BJ (cell line): ENCODE results near the gene DRAXIN. TPM values are rescaled to one million over a fixed set of nuclear protein-coding genes. Genes with fewer than 3 reads are reported as not detected.

ENCODE experiments used
- CTCF ChIA-PET: fragments of 350-600 bp; formaldehyde crosslinking; extraction: SDS; loops from one replicate; lab custom pipeline; 2021; ENCODE audit warnings: antibody characterized with exemption, inconsistent platforms; lab: Yijun Ruan, JAX
- POLR2A ChIA-PET: fragments of 300-600 bp; sonication (Branson Sonifier 250); formaldehyde crosslinking; extraction: SDS; loops from one replicate; lab custom pipeline; 2021; ENCODE audit warnings: antibody characterized with exemption; lab: Charles Lee
- DNase-seq: peaks from one replicate; pipeline ENCODE4 v3.0.0-alpha.2; 2011; ENCODE audit warnings: low read depth
- H3K27me3 ChIP-seq: 2 replicates; pipeline ENCODE4 v1.6.0; 2011; ENCODE audit warnings: low read length; ENCODE audit not compliant: control insufficient read depth, insufficient read depth
- H3K36me3 ChIP-seq: 2 replicates; pipeline ENCODE4 v1.5.1; 2011; ENCODE audit warnings: low read length; ENCODE audit not compliant: control insufficient read depth, insufficient read depth
- H3K4me3 ChIP-seq: 2 replicates; pipeline ENCODE4 v1.5.1; 2011; ENCODE audit warnings: low read depth, mild to moderate bottlenecking, control low read depth, low read length
- polyA plus RNA-seq: library from polyadenylated mRNA; depleted of rRNA; stranded (reverse); fragments of >200 nt; gene quantifications from 2 replicates; pipeline ENCODE4 v1.2.3, GENCODE V29; 2011
- TF ChIP-seq, protein P1 (sequence below): IDR thresholded peaks from 2 replicates; pipeline ENCODE4 v1.5.1; 2011; ENCODE audit warnings: low read depth, mild to moderate bottlenecking, control low read depth, inconsistent platforms, low read length, moderate library complexity; ENCODE audit not compliant: insufficient read depth

DRAXIN gene
- polyA plus RNA-seq, 1 experiment = 0.01 TPM

DNA sequence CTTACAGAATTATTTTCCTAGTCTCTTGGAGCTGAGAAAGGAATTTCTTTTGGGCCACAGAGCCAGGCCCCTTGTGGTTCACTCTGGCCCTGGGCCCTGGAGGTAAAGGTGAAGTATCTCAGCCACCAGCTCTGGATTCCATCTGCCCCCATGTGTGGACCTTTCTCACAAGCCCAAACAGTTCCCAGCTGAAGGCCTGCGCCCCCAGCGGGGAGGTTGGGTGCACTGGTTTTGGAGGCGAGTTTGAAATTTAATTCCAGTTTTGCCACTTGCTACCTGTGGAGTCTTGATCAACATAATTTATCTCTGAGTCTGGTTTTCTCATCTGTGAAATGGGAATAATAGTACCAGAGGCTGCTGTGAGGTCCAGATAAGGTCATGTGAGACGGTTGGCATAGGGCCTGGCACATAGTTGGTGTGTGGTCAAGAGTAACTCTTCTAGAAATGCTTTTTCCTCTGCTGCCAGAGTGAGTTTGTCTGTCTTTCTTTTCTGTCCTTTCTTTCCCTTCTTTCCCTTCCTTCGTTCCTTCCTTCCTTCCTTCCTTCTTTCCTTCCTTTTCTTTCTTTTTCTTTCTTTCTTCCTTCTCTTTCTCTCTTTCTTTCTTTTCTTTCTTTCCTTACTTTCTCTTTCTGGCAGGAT, 50.5 kb downstream of the DRAXIN start:
- ChIA-PET CTCF (no interaction called here), POLR2A (no interaction called here)
- no peak overlapping the region for H3K4me3 ChIP-seq
- DNase-seq = no peak
- H3K27me3 ChIP-seq = no peaks in the 10 kb centered on the region
- TF ChIP-seq, protein P1, sequence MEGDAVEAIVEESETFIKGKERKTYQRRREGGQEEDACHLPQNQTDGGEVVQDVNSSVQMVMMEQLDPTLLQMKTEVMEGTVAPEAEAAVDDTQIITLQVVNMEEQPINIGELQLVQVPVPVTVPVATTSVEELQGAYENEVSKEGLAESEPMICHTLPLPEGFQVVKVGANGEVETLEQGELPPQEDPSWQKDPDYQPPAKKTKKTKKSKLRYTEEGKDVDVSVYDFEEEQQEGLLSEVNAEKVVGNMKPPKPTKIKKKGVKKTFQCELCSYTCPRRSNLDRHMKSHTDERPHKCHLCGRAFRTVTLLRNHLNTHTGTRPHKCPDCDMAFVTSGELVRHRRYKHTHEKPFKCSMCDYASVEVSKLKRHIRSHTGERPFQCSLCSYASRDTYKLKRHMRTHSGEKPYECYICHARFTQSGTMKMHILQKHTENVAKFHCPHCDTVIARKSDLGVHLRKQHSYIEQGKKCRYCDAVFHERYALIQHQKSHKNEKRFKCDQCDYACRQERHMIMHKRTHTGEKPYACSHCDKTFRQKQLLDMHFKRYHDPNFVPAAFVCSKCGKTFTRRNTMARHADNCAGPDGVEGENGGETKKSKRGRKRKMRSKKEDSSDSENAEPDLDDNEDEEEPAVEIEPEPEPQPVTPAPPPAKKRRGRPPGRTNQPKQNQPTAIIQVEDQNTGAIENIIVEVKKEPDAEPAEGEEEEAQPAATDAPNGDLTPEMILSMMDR = no peak
- peaks cover under 1% of the 10 kb centered on the region; the same call in 1 of the 2 replicates for H3K36me3 ChIP-seq

DNA sequence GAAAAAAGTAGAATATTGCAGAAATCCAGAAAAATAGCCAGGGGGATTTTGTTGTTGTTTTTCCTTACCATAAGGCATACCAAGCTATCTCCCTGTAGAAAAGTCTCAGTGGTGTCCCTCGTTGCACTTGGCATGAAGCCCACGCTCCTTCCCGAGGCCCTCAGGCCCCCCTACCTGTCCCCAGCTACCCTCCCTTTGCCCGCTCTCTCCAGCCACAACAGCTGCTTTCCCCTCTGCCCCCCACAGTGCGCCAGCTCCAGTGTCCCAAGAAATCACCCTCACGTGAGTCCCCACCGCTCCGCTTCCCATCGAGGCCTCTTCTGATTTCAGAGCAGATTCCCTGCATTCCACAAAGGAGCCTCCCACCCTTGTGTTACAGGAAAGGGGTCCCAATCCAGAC, 52.8 kb downstream of the DRAXIN start:
- TF ChIP-seq, protein P1 = no peak
- Histone ChIP-seq H3K27me3 (no peaks in the 10 kb centered on the region), H3K36me3 (peaks cover 13% of the 10 kb centered on the region), H3K4me3 (no peak overlapping the region)
- ChIA-PET POLR2A (no interaction called here), CTCF (no interaction called here)
- no peak for DNase-seq

GRCh38 chr1:11746092-11746491, 54.6 kb downstream of the DRAXIN start:
- ChIA-PET CTCF (no interaction called here), POLR2A (no interaction called here)
- Histone ChIP-seq H3K36me3 (peaks cover 20% of the 10 kb centered on the region), H3K27me3 (no peaks in the 10 kb centered on the region), H3K4me3 (no peak overlapping the region)
- no peak for DNase-seq
- TF ChIP-seq, protein P1 = no peak

- Histone ChIP-seq H3K4me3 (no peak overlapping the region), H3K27me3 (no peaks in the 10 kb centered on the region), H3K36me3 (peaks cover 22% of the 10 kb centered on the region)
- TF ChIP-seq, protein P1 = no peak
- ChIA-PET CTCF (no interaction called here), POLR2A (no interaction called here)
- no peak for DNase-seq
Measured at GRCh38 chr1:11746795-11747487, 55.4 kb downstream of the DRAXIN start.

DNA sequence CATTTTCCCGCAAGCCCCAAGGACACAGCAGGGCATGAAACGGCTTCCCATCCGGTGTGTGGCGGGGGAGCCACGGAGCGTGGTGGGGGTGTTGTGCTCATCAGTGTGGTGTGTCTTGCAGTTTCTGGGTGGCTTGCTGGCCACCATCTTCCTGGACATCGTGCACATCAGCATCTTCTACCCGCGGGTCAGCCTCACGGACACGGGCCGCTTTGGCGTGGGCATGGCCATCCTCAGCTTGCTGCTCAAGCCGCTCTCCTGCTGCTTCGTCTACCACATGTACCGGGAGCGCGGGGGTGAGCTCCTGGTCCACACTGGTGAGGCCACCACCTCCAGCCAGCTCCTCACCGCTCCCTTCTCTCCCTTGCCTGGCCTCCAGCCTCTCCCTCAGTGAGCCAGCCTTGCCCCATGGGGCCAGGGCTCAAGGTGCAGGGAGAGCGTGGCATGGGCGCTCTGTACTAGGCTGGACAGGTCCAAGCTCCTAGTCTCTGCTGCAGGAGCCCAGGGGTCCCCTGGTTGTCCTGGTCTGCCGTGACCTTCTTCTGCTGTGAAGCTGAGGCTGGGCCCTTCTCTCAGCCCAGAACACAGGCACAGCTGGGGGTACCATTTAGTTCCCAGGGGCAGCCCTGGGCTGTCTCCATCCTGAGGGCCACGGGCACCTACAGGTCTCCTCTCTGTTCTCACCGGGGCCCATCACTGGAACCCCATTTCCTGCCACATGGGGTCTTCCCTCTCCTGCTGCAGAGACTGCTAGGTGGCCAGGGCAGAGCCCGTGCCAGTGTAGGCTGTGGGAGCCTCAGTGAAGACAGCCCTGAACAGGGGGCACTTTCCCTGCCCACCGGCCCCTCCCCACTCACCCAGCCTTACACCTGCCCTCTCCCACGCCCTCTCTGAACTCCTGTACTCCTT, 57.0 kb downstream of the DRAXIN start:
- CTCF ChIA-PET = interaction anchor here (0.8 to 2.5 kb wide), 5 partner anchors 9 to 98 kb away, joined by 3 to 10 read pairs (median 4); partner anchors contain the start of genes AGTRAP and FBXO6
- POLR2A ChIA-PET = no interaction called here
- DNase-seq = no peak
- peaks cover 22% of the 10 kb centered on the region for H3K36me3 ChIP-seq
- TF ChIP-seq, protein P1 = no peak
- no peak overlapping the region for H3K4me3 ChIP-seq
- H3K27me3 ChIP-seq = no peaks in the 10 kb centered on the region
